MM.1S (cell line): ENCODE measurements around the gene NCLN.

Experiments
- EZH2 ChIP-seq: fragments of 300-600 bp; sonication (generic); optimal IDR thresholded peaks from 2 replicates; pipeline ENCODE3; 2017; ENCODE audit warnings: low read depth, mild to moderate bottlenecking, antibody characterized with exemption, low read length, mixed read lengths
- EZH2phosphoT487 ChIP-seq: fragments of 300-600 bp; sonication (generic); IDR thresholded peaks from 2 replicates; pipeline ENCODE4 v1.6.1; 2018; ENCODE audit warnings: antibody characterized with exemption, low read length
- TF ChIP-seq, protein P1 (sequence below): fragments of 300-600 bp; sonication (generic); IDR thresholded peaks from 2 replicates; pipeline ENCODE4 v1.5.1; 2016; ENCODE audit warnings: antibody characterized with exemption, low read length, mixed read lengths

DNA sequence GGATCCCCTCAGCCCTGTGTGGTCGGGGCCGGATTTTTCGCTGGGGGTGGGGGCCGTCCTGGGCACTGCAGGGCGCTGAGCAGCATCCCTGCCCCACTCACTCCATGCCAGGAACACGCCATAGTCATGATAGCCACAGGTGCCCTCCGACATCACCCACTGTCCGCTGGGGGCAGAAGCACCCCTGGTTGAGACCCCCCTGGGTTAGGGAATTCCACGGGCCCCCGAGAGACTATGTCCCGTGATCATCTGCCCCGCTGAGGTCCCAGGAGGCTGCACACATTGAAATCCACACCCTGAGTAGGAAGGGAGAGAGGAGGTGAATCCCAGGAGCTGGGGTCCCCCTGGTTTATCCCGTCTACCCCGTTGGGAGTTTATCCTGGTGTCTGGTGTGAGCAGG, 16.2 kb downstream of the NCLN start:
- TF ChIP-seq, protein P1, sequence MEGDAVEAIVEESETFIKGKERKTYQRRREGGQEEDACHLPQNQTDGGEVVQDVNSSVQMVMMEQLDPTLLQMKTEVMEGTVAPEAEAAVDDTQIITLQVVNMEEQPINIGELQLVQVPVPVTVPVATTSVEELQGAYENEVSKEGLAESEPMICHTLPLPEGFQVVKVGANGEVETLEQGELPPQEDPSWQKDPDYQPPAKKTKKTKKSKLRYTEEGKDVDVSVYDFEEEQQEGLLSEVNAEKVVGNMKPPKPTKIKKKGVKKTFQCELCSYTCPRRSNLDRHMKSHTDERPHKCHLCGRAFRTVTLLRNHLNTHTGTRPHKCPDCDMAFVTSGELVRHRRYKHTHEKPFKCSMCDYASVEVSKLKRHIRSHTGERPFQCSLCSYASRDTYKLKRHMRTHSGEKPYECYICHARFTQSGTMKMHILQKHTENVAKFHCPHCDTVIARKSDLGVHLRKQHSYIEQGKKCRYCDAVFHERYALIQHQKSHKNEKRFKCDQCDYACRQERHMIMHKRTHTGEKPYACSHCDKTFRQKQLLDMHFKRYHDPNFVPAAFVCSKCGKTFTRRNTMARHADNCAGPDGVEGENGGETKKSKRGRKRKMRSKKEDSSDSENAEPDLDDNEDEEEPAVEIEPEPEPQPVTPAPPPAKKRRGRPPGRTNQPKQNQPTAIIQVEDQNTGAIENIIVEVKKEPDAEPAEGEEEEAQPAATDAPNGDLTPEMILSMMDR, result no peak
- TF ChIP-seq EZH2 (no peak), EZH2phosphoT487 (no peak)
